Omental fat pad (tissue), 4 donors: ENCODE data around the gene RRAGB. TPM values are rescaled to one million over a fixed set of nuclear protein-coding genes. Genes with fewer than 3 reads are reported as not detected.

ENCODE experiments used
- ATAC-seq: fragments of 150-250 bp; one replicate; pipeline ENCODE4 v1.9.1; 2016; ENCODE audit warnings: mild to moderate bottlenecking, moderate library complexity; ENCODE audit not compliant: low FRiP score
- DNase-seq: peaks from one replicate; pipeline ENCODE4 v3.0.0-alpha.2; 2019; ENCODE audit warnings: low spot score
- CTCF ChIP-seq, 3 donors: fragments of 450-650 bp; IDR thresholded peaks; one replicate each; pipeline ENCODE4 v1.5.1; 2016 to 2017; ENCODE audit warnings: antibody characterized with exemption in 3 of 3, mild to moderate bottlenecking in 3 of 3, moderate library complexity in 2 of 3
- total RNA-seq, 4 donors: library from RNA; depleted of rRNA; stranded (reverse); fragments of >200 nt; gene quantifications; one replicate each; pipeline ENCODE4 v1.1.0, GENCODE V29; 2016

Gene RRAGB
- total RNA-seq, 4 donors from 2014 or later, result 9.5 to 25.9 (median 16.4) TPM

GRCh38 chrX:55796496-55796895 is 78.9 kb downstream of the RRAGB start:
- no peak for ATAC-seq
- DNase-seq, result no peak
- TF ChIP-seq CTCF (IDR thresholded peaks at IDR 0.05), result no peak

GRCh38 chrX:55801811-55802210 is 84.3 kb downstream of the RRAGB start:
- no peak for TF ChIP-seq CTCF (IDR thresholded peaks at IDR 0.05)
- ATAC-seq (no peak), DNase-seq (no peak)

Other genes starting within 250 kb of the RRAGB start
- 1 to 10 TPM; 1.1 to 2.7 (median 1.7) TPM for gene USP51, start 227.9 kb upstream of the RRAGB start, total RNA-seq
- gene FOXR2, start 94.3 kb upstream of the RRAGB start, total RNA-seq, result not detected